H1 (cell line): ENCODE results near the gene HSD17B10. TPM values are rescaled to one million over a fixed set of nuclear protein-coding genes. Genes with fewer than 3 reads are reported as not detected.

Source experiments
- NRF1 ChIP-seq: IDR thresholded peaks from 2 replicates; pipeline ENCODE4 v1.6.1; 2011; ENCODE audit warnings: mild to moderate bottlenecking, low read depth, low read length, improper control_type of control experiment
- RAD21 ChIP-seq, 2 experiments: IDR thresholded peaks in 1 of 2; conservative IDR thresholded peaks in 1 of 2; 2 replicates each; pipeline ENCODE4 v1.6.1; 2011; ENCODE audit warnings: low read depth in 2 of 2, low read length in 2 of 2, improper control_type of control experiment in 1 of 2, inconsistent platforms in 1 of 2, mild to moderate bottlenecking in 1 of 2, moderate library complexity in 1 of 2
- RBBP5 ChIP-seq: IDR thresholded peaks from 2 replicates; pipeline ENCODE4 v1.7.1; 2012; ENCODE audit warnings: low read depth, mild to moderate bottlenecking, inconsistent platforms, low read length, moderate library complexity, borderline replicate concordance
- polyA plus RNA-seq, 7 experiments: library from polyadenylated mRNA; depleted of rRNA in 3 of 7; stranded (reverse) in 5 of 7; unstranded in 2 of 7; fragments of >200 nt in 5 of 7; fragments of 200-250 nt in 2 of 7; gene quantifications; 1 replicate in 5 of 7; 2 replicates in 1 of 7; 4 replicates in 1 of 7; pipeline versions ENCODE4 v1.2.1 to v1.2.3, GENCODE V29; 2011 to 2013; ENCODE audit warnings: missing spikeins in 2 of 7, mixed read lengths in 2 of 7
- total RNA-seq: library from RNA; stranded (reverse); fragmentation: NEBNext Ultra II Directional; extraction: Animal tissue kit (Norgen Biotek cat#: 25700); gene quantifications from 2 replicates; pipeline ENCODE4 v1.2.1, GENCODE V29; 2021

The HSD17B10 gene
- total and polyA plus RNA-seq, 2 of the 8 experiments (the other 6 are each of a cell fraction or from before 2014, with no cell fraction given), result 114 to 236 TPM

DNA sequence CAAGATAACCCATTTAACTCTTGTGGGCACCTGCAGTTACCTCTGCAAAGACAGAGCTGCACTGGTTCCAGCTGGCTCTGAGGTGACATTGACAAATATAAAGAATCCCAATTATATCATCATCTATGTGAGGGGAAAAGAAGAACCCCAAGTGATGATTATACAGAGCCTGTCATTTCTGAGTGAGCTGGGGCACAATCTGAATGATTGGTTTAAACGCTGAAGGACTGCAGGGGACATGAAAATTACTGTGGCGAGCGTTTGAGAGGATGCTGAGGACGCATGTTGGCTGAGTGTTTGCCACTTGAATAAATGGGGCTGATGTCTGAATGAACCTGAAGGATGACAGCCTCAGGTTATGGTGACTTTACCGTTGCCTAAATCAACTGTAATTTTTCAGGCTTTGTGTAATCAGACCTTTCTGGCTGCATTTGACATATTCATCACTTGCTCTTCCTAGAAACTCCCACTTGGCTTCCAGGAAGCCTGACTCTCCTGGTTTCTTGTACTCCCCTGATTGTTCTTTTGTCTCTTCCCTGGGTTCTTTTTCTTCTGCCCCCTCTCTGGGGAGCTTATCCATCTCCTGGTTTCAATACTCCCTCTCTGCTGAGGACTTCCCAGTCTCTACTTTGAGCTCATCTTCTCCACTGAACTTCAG lies 4.1 kb upstream of the HSD17B10 start (continued):
- TF ChIP-seq RBBP5 (no peak), RAD21 (IDR thresholded peaks at IDR 0.05 in 1 of 2, conservative IDR thresholded peaks at IDR 0.05 in 1 of 2; ENCODE audit: low read depth in 2 of 2, low read length in 2 of 2) (no peak), NRF1 (no peak)
